ENCODE measurements around the gene CD40.

CD40 gene

DNA sequence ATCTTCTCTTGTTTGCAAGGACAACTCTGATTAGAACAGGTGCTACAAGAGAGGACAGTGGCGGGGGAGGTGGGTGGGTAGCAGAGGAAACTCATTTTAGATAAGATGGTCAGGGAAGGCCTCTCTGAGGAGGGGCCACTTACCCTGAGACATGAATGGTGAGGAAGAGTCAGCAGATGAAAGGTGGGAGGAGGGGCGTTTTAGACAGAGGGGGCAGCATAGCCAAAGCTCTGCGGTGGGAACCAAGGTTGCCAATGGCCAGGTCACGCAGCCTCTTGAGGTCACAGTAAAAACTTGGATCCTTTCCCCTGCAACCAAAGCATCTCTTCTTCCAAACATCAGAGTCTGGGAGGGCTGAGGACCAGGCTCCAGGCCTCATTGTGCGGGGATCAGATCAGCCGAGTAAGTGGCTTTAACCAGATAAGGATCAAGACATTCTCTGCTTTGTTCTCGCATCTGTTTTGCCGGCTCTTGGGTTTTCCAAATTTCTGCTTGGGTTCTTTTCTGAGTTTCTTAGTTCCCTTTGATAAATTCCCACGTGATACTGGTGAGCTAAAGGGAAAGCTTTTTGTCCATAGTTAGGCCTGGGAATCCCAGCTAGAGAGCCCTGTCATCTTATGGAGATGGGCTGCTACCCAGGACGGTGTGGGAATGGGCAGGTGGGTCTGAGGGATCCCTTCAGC is 5.5 kb upstream of the CD40 start:
- Histone ChIP-seq H3K36me3 (no peaks in the 10 kb centered on the region), H3K4me3 (ENCODE audit: low read depth in 1 of 2, low read length in 1 of 2) (no peak overlapping the region), H3K4me1 (ENCODE audit: control insufficient read depth in 1 of 2, insufficient read depth in 1 of 2, low read depth in 1 of 2, low read length in 1 of 2) (peaks cover 3% of the 10 kb centered on the region in 2 experiments), H3K27ac (no peak overlapping the region), H3K9me3 (no peaks in the 10 kb centered on the region), H3K27me3 (peaks cover 91% of the 10 kb centered on the region)
- TF ChIP-seq, protein P1, sequence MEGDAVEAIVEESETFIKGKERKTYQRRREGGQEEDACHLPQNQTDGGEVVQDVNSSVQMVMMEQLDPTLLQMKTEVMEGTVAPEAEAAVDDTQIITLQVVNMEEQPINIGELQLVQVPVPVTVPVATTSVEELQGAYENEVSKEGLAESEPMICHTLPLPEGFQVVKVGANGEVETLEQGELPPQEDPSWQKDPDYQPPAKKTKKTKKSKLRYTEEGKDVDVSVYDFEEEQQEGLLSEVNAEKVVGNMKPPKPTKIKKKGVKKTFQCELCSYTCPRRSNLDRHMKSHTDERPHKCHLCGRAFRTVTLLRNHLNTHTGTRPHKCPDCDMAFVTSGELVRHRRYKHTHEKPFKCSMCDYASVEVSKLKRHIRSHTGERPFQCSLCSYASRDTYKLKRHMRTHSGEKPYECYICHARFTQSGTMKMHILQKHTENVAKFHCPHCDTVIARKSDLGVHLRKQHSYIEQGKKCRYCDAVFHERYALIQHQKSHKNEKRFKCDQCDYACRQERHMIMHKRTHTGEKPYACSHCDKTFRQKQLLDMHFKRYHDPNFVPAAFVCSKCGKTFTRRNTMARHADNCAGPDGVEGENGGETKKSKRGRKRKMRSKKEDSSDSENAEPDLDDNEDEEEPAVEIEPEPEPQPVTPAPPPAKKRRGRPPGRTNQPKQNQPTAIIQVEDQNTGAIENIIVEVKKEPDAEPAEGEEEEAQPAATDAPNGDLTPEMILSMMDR (IDR thresholded peaks at IDR 0.05) = no peak

DNA sequence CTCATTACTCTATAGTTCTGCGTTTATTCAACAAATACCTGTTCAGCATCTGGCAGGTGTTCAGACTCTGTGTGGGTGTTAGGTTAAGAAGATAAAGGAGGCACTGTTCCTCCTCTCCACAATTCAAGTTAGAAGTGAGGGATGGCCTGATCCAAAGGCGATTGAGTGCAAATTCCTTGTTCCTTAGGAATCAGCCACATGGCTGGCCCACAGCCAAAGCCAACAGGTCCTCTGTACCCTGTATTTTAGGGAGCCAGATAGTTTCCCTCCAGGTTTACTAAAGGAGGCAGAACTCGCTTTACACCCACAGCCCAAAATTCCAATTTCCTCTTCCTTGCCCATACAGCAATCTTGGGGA is 5.0 kb upstream of the CD40 start:
- no peaks in the 10 kb centered on the region for H3K36me3 ChIP-seq
- H3K27ac ChIP-seq = no peak overlapping the region
- H3K9me3 ChIP-seq = no peaks in the 10 kb centered on the region
- peaks cover 8% of the 10 kb centered on the region in 2 experiments for H3K4me1 ChIP-seq (ENCODE audit: control insufficient read depth in 1 of 2, insufficient read depth in 1 of 2, low read depth in 1 of 2, low read length in 1 of 2)
- TF ChIP-seq, protein P1 (IDR thresholded peaks at IDR 0.05) = no peak
- peaks cover 91% of the 10 kb centered on the region for H3K27me3 ChIP-seq
- H3K4me3 ChIP-seq (ENCODE audit: low read depth in 1 of 2, low read length in 1 of 2) = no peak overlapping the region

DNA sequence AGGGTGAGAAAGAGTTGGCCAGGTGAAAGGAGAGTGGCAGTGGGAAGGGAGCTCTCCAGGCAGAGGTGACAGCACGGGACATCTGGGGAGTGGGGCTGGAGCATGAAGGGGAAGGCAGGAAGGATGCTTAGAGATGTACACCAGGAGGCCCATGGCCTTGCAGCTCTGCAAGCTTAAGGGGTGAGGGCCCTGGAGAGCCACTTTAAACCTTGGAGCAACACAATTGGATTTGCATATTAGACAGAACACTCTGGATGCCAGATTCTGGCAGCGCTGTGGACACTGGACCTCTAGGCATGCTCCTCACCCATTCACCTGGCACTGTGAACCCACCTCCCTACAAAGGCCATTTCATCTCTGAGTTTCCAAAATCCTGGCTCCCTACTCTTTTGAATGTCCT is 3.7 kb upstream of the CD40 start:
- Histone ChIP-seq H3K4me1 (ENCODE audit: control insufficient read depth in 1 of 2, insufficient read depth in 1 of 2, low read depth in 1 of 2, low read length in 1 of 2) (peaks cover 10 to 13% of the 10 kb centered on the region in 2 experiments), H3K9me3 (no peaks in the 10 kb centered on the region), H3K27me3 (peaks cover 91% of the 10 kb centered on the region), H3K36me3 (no peaks in the 10 kb centered on the region), H3K27ac (no peak overlapping the region), H3K4me3 (ENCODE audit: low read depth in 1 of 2, low read length in 1 of 2) (no peak overlapping the region)
- TF ChIP-seq, protein P1 (IDR thresholded peaks at IDR 0.05) = no peak

DNA sequence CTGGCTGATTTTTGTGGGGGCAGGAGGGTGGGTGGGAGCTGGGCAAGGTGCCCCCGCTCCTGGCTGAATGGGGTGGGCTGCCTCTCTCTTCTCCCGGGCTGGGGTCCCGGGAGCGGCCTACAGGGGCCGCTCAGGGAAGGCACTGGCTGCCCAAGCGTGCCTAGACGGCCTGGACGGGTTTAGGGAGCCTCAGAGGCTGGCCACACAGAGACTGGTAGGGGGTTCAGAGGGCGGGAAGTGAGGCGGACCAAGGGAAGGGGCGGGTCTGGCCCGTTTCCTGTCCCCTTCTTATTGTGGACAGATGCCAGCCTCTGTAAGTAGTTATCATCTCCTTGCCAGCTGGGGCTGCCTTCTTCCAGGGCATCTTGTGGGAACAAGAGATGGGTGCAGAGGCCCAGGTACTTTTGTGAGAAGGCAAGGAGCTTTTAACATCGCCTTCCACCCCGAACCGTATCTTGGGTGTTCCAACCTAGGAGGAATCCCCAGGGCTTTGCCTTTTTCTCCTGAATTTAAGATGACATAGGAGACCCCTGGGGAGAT is 437 bp downstream of the CD40 start:
- TF ChIP-seq, protein P1 (IDR thresholded peaks at IDR 0.05) = no peak
- Histone ChIP-seq H3K4me1 (ENCODE audit: control insufficient read depth in 1 of 2, insufficient read depth in 1 of 2, low read depth in 1 of 2, low read length in 1 of 2) (peaks cover 10 to 13% of the 10 kb centered on the region in 2 experiments), H3K27ac (no peak overlapping the region), H3K4me3 (ENCODE audit: low read depth in 1 of 2, low read length in 1 of 2) (peak overlapping the region in 1 of 2 experiments; percentile 59), H3K27me3 (peaks cover 60% of the 10 kb centered on the region), H3K36me3 (no peaks in the 10 kb centered on the region), H3K9me3 (no peaks in the 10 kb centered on the region)

DNA sequence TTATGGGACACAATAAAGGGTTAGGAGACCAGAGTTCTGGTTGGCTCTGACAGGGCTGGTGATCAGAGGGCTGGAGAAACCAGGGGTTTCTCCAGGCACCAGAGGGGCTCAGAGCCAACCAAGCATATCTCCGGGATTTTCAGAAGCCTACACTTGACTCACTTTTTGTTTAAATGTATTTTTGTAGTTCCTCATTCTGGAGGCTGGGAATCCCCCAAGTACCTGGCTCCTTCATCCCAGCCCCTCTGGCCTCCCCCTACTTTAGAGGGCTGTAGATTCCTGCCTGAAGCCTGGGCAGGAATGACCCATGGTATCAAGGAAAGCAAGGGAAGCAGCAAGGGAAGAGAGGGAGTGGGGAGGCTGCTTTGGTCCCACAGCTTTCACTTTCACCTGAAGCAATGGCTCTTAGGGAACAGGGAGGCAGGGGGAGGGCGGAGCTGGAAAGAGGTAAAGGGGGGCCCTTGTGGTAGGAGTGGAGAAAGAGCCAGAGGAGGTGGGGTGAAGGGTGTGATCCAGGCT is 973 bp downstream of the CD40 start:
- Histone ChIP-seq H3K4me3 (ENCODE audit: low read depth in 1 of 2, low read length in 1 of 2) (no peak overlapping the region), H3K27ac (no peak overlapping the region)
- TF ChIP-seq, protein P1 (IDR thresholded peaks at IDR 0.05) = no peak

More for the DNA sequence above, 973 bp downstream of the CD40 start:
- peaks cover 10 to 13% of the 10 kb centered on the region in 2 experiments for H3K4me1 ChIP-seq (ENCODE audit: control insufficient read depth in 1 of 2, insufficient read depth in 1 of 2, low read depth in 1 of 2, low read length in 1 of 2)
- peaks cover 54% of the 10 kb centered on the region for H3K27me3 ChIP-seq
- H3K9me3 ChIP-seq = no peaks in the 10 kb centered on the region
- no peaks in the 10 kb centered on the region for H3K36me3 ChIP-seq
